HG03439 (cell line): ENCODE data around the gene COL7A1.

Experiments used
- ATAC-seq: cut with Tn5 transposase; IDR thresholded peaks from one replicate; pipeline ENCODE4 v1.9.1; 2021; ENCODE audit warnings: mild to moderate bottlenecking, moderate library complexity; ENCODE audit not compliant: unreplicated experiment

The COL7A1 gene

GRCh38 chr3:48592519-48593087 is 2.5 kb downstream of the COL7A1 start:
- no peak for ATAC-seq

- ATAC-seq = no peak
These were observed 3.1 kb downstream of the COL7A1 start for GRCh38 chr3:48591886-48592518.

- ATAC-seq = no peak
These were observed 3.7 kb downstream of the COL7A1 start for GRCh38 chr3:48591436-48591835.

GRCh38 chr3:48588230-48588629 is 6.9 kb downstream of the COL7A1 start:
- ATAC-seq = no peak

- ATAC-seq = no peak
These were observed 7.4 kb downstream of the COL7A1 start for GRCh38 chr3:48587686-48588085.

- no peak for ATAC-seq
These were observed 9.7 kb downstream of the COL7A1 start for GRCh38 chr3:48585411-48585810.

- no peak for ATAC-seq
These were observed 10.3 kb downstream of the COL7A1 start for GRCh38 chr3:48584836-48585235.

- ATAC-seq = no peak
These were observed 13.3 kb downstream of the COL7A1 start for GRCh38 chr3:48581621-48582481.

GRCh38 chr3:48576647-48577046 is 18.5 kb downstream of the COL7A1 start:
- no peak for ATAC-seq

GRCh38 chr3:48575366-48575765 is 19.8 kb downstream of the COL7A1 start:
- ATAC-seq = no peak

- ATAC-seq = no peak
These were observed 21.1 kb downstream of the COL7A1 start for GRCh38 chr3:48573973-48574585.

GRCh38 chr3:48572517-48572916 is 22.6 kb downstream of the COL7A1 start:
- ATAC-seq = no peak

GRCh38 chr3:48571938-48572337 is 23.2 kb downstream of the COL7A1 start:
- no peak for ATAC-seq

- no peak for ATAC-seq
These were observed 25.2 kb downstream of the COL7A1 start for GRCh38 chr3:48569808-48570450.

- ATAC-seq = no peak
These were observed 25.7 kb downstream of the COL7A1 start for GRCh38 chr3:48569400-48569799.

- no peak for ATAC-seq
These were observed 26.7 kb downstream of the COL7A1 start for GRCh38 chr3:48568476-48568875.

- ATAC-seq = no peak
These were observed 27.6 kb downstream of the COL7A1 start for GRCh38 chr3:48567500-48567899.

- no peak for ATAC-seq
These were observed 28.0 kb downstream of the COL7A1 start for GRCh38 chr3:48567090-48567489.

- no peak for ATAC-seq
These were observed 28.7 kb downstream of the COL7A1 start for GRCh38 chr3:48566401-48566760.

GRCh38 chr3:48565591-48566400 is 29.3 kb downstream of the COL7A1 start:
- ATAC-seq = no peak
